ENCODE data around the gene CCDC148. TPM values are rescaled to one million over a fixed set of nuclear protein-coding genes. Genes with fewer than 3 reads are reported as not detected.

The CCDC148 gene
- total and polyA plus RNA-seq, 2 experiments from 2014 or later: 1.2 to 1.8 TPM

GRCh38 chr2:158499383-158499782, 42.8 kb upstream of the CCDC148 start:
- Histone ChIP-seq H4K20me1 (replicated peaks; ENCODE audit: insufficient read depth) (peaks cover 10% of the 10 kb centered on the region), H3K79me2 (replicated peaks; ENCODE audit: insufficient read depth) (peaks cover 99% of the 10 kb centered on the region), H3K4me1 (ENCODE audit: insufficient read depth) (peaks cover 26% of the 10 kb centered on the region), H3K4me2 (no peak overlapping the region), H3K27me3 (ENCODE audit: insufficient read depth) (no peaks in the 10 kb centered on the region), H3K9me2 (ENCODE audit: insufficient read depth) (no peaks in the 10 kb centered on the region), H3K4me3 (no peak overlapping the region), H2AFZ (no peak overlapping the region), H3F3A (replicated peaks; ENCODE audit: low read depth) (no peaks in the 10 kb centered on the region), H3K36me3 (ENCODE audit: insufficient read depth) (no peaks in the 10 kb centered on the region), H3K27ac (ENCODE audit: low read depth) (no peak overlapping the region)
- H3K36me3 Mint-ChIP-seq (ENCODE audit: low read depth): no peaks in the 10 kb centered on the region; the same call in 2 of the 3 replicates
- H3K27ac Mint-ChIP-seq: no peak overlapping the region
- no peak overlapping the region for H3K4me3 Mint-ChIP-seq
- DNase-seq (ENCODE audit: low spot score): no peak
- no peaks in the 10 kb centered on the region for H3K9me3 Mint-ChIP-seq
- peaks cover 37% of the 10 kb centered on the region for H3K4me1 Mint-ChIP-seq
- TF ChIP-seq EZH2 (IDR thresholded peaks at IDR 0.05; ENCODE audit: low read depth, unreplicated experiment): no peak
- no peak for TF ChIP-seq ETS1 (IDR thresholded peaks at IDR 0.05)
- no peak for TF ChIP-seq EZH2phosphoT487 (IDR thresholded peaks at IDR 0.05; ENCODE audit: unreplicated experiment)
- TF ChIP-seq JUNB (IDR thresholded peaks at IDR 0.05; ENCODE audit: unreplicated experiment): no peak
- TF ChIP-seq ZNF114 (CRISPR knock-in tag; IDR thresholded peaks at IDR 0.05): no peak
- TF ChIP-seq NANOG (IDR thresholded peaks at IDR 0.05; ENCODE audit: borderline replicate concordance): no peak
- TF ChIP-seq ZNF462 (CRISPR knock-in tag; IDR thresholded peaks at IDR 0.05): no peak
- H3K27me3 Mint-ChIP-seq (ENCODE audit: insufficient read depth, low read depth, poor library complexity): no peaks in the 10 kb centered on the region
- no peak for ATAC-seq

Data from GM23338 (cell line).